Peyer's patch (tissue), 4 donors: ENCODE results near the gene HRH2. TPM values are rescaled to one million over a fixed set of nuclear protein-coding genes. Genes with fewer than 3 reads are reported as not detected.

Experiments used
- DNase-seq, 3 donors: peaks; one replicate each; pipeline ENCODE4 v3.0.0-alpha.2; 2017 to 2019
- H3K27ac ChIP-seq, 4 donors: fragments of 200-600 bp; sonication (generic); one replicate each; pipeline ENCODE4 v1.5.1; 2016 to 2019
- H3K27me3 ChIP-seq, 2 donors: fragments of 200-600 bp; sonication (generic); one replicate each; pipeline ENCODE4 v1.5.1; 2019
- H3K36me3 ChIP-seq, 3 donors: fragments of 200-600 bp; sonication (generic); one replicate each; pipeline ENCODE4 v1.5.1; 2016 to 2019
- H3K4me1 ChIP-seq, 4 donors: fragments of 200-600 bp; sonication (generic); one replicate each; pipeline ENCODE4 v1.5.1; 2016 to 2019
- H3K4me3 ChIP-seq, 4 donors: fragments of 200-600 bp; sonication (generic); 1 replicate in 3 of 4; 2 replicates in 1 of 4; pipeline ENCODE4 v1.5.1; 2016 to 2019; ENCODE audit warnings: mild to moderate bottlenecking in 1 of 4
- H3K9me3 ChIP-seq, 4 donors: fragments of 200-600 bp; sonication (generic); one replicate each; pipeline ENCODE4 v1.5.1; 2016 to 2019; ENCODE audit warnings: mild to moderate bottlenecking in 1 of 4
- CTCF ChIP-seq, 6 experiments: fragments of 450-650 bp in 4 of 6; fragments of 200-600 bp in 2 of 6; sonication (generic) in 1 of 6; IDR thresholded peaks; one replicate each; pipeline ENCODE4 v1.5.1; 2017 to 2019; ENCODE audit warnings: antibody characterized with exemption in 6 of 6, mild to moderate bottlenecking in 3 of 6, moderate library complexity in 1 of 6
- POLR2A ChIP-seq, 2 donors: fragments of 450-650 bp; IDR thresholded peaks; one replicate each; pipeline ENCODE4 v1.5.1; 2017; ENCODE audit warnings: antibody characterized with exemption in 2 of 2, mild to moderate bottlenecking in 2 of 2, moderate library complexity in 2 of 2
- total RNA-seq, 4 donors: library from RNA; depleted of rRNA; stranded (reverse); fragments of >200 nt; gene quantifications; one replicate each; pipeline ENCODE4 v1.1.0, GENCODE V29; 2016

The HRH2 gene
- total RNA-seq, 4 donors from 2014 or later: 0.83 to 8.6 (median 2.2) TPM

- no peak overlapping the region for H3K27ac ChIP-seq
- H3K4me3 ChIP-seq: no peak overlapping the region
- H3K9me3 ChIP-seq: no peaks in the 10 kb centered on the region
- TF ChIP-seq CTCF (IDR thresholded peaks at IDR 0.05) (no peak), POLR2A (IDR thresholded peaks at IDR 0.05) (no peak)
- no peaks in the 10 kb centered on the region for H3K4me1 ChIP-seq
- no peaks in the 10 kb centered on the region for H3K36me3 ChIP-seq
- no peak for DNase-seq
- no peaks in the 10 kb centered on the region for H3K27me3 ChIP-seq
Measured at GRCh38 chr5:175678074-175678473, 20.2 kb downstream of the HRH2 start.

- H3K4me3 ChIP-seq: no peak overlapping the region
- H3K9me3 ChIP-seq: no peaks in the 10 kb centered on the region
- DNase-seq: no peak
- TF ChIP-seq CTCF (IDR thresholded peaks at IDR 0.05) (no peak), POLR2A (IDR thresholded peaks at IDR 0.05) (no peak)
- H3K36me3 ChIP-seq: no peaks in the 10 kb centered on the region
- H3K4me1 ChIP-seq: no peaks in the 10 kb centered on the region
- H3K27me3 ChIP-seq: no peaks in the 10 kb centered on the region
- H3K27ac ChIP-seq: no peak overlapping the region
Measured at GRCh38 chr5:175679411-175679810, 21.5 kb downstream of the HRH2 start.

GRCh38 chr5:175680020-175680419, 22.1 kb downstream of the HRH2 start:
- no peak for TF ChIP-seq CTCF (IDR thresholded peaks at IDR 0.05)
- TF ChIP-seq POLR2A (IDR thresholded peaks at IDR 0.05): no peak
- peak in 1 of 3 donors; percentile 25 for DNase-seq
- no peaks in the 10 kb centered on the region for H3K36me3 ChIP-seq
- no peak overlapping the region for H3K4me3 ChIP-seq
- no peaks in the 10 kb centered on the region for H3K27me3 ChIP-seq
- H3K27ac ChIP-seq: no peak overlapping the region
- H3K9me3 ChIP-seq: no peaks in the 10 kb centered on the region
- no peaks in the 10 kb centered on the region for H3K4me1 ChIP-seq

GRCh38 chr5:175680463-175680862, 22.6 kb downstream of the HRH2 start:
- Histone ChIP-seq H3K36me3 (no peaks in the 10 kb centered on the region), H3K27ac (no peak overlapping the region), H3K27me3 (no peaks in the 10 kb centered on the region), H3K4me3 (no peak overlapping the region), H3K4me1 (no peaks in the 10 kb centered on the region), H3K9me3 (no peaks in the 10 kb centered on the region)
- TF ChIP-seq CTCF (IDR thresholded peaks at IDR 0.05) (no peak), POLR2A (IDR thresholded peaks at IDR 0.05) (no peak)
- no peak for DNase-seq

- Histone ChIP-seq H3K4me3 (no peak overlapping the region), H3K27ac (no peak overlapping the region), H3K27me3 (no peaks in the 10 kb centered on the region), H3K4me1 (no peaks in the 10 kb centered on the region), H3K36me3 (no peaks in the 10 kb centered on the region), H3K9me3 (no peaks in the 10 kb centered on the region)
- peak in 1 of 3 donors; percentile 8 for DNase-seq
- TF ChIP-seq CTCF (IDR thresholded peaks at IDR 0.05) (no peak), POLR2A (IDR thresholded peaks at IDR 0.05) (no peak)
Measured at GRCh38 chr5:175681045-175681967, 23.4 kb downstream of the HRH2 start.
